ENCODE measurements around the gene TACO1. TPM values are rescaled to one million over a fixed set of nuclear protein-coding genes. Genes with fewer than 3 reads are reported as not detected.

Gene TACO1
- total RNA-seq, result 10 to 100 TPM in 2 of 4 donors, 1 to 10 TPM in 2; 4.1 to 13.0 (median 8.4) TPM

GRCh38 chr17:63600569-63601438 lies at the start of gene TACO1:
TSS of gene TACO1 (plus strand) at chr17:63600895. CDS start at chr17:63601084, 189 bp downstream.
- intact Hi-C loops (cut with DNase I; ENCODE audit: low total_unique reads), result no loop called here
- DNase-seq, result peak; percentile 71 to 78
- Histone ChIP-seq H3K27ac (peak within 1 kb of the TSS; percentile 76 to 90), H3K4me1 (peaks cover 0 to 3% of the 10 kb centered on the region in 2 donors), H3K9me3 (no peaks in the 10 kb centered on the region), H3K4me3 (peak within 1 kb of the TSS; percentile 80 to 81), H3K27me3 (no peaks in the 10 kb centered on the region), H3K36me3 (no peaks in the 10 kb centered on the region)
- TF ChIP-seq POLR2A (IDR thresholded peaks at IDR 0.05) (peak in 1 of 2 donors; percentile 36), CTCF (IDR thresholded peaks at IDR 0.05) (peak in 1 of 4 experiments; percentile 10)

- intact Hi-C loops (cut with DNase I; ENCODE audit: low total_unique reads), result no loop called here
- TF ChIP-seq CTCF (IDR thresholded peaks at IDR 0.05) (no peak), POLR2A (IDR thresholded peaks at IDR 0.05) (no peak)
- no peaks in the 10 kb centered on the region for H3K9me3 ChIP-seq
- H3K27me3 ChIP-seq, result no peaks in the 10 kb centered on the region
- H3K4me3 ChIP-seq, result peak overlapping the region; percentile 61 to 90
- no peaks in the 10 kb centered on the region for H3K36me3 ChIP-seq
- H3K27ac ChIP-seq, result no peak overlapping the region
- no peak for DNase-seq
- peaks cover 0 to 12% of the 10 kb centered on the region in 2 donors for H3K4me1 ChIP-seq
Observed at GRCh38 chr17:63552211-63552610, 48.5 kb upstream of the TACO1 start.

GRCh38 chr17:63555500-63556156 lies 45.1 kb upstream of the TACO1 start:
- DNase-seq, result no peak
- intact Hi-C loops (cut with DNase I; ENCODE audit: low total_unique reads), result no loop called here
- no peaks in the 10 kb centered on the region for H3K9me3 ChIP-seq
- H3K27me3 ChIP-seq, result no peaks in the 10 kb centered on the region
- H3K4me1 ChIP-seq, result peaks cover 0 to 12% of the 10 kb centered on the region in 2 donors
- no peak overlapping the region for H3K4me3 ChIP-seq
- TF ChIP-seq CTCF (IDR thresholded peaks at IDR 0.05) (no peak), POLR2A (IDR thresholded peaks at IDR 0.05) (no peak)
- H3K36me3 ChIP-seq, result no peaks in the 10 kb centered on the region
- no peak overlapping the region for H3K27ac ChIP-seq

GRCh38 chr17:63557416-63557815 lies 43.3 kb upstream of the TACO1 start:
- intact Hi-C loops (cut with DNase I; ENCODE audit: low total_unique reads), result no loop called here
- H3K4me1 ChIP-seq, result peaks cover 0 to 6% of the 10 kb centered on the region in 2 donors

More at GRCh38 chr17:63557416-63557815, 43.3 kb upstream of the TACO1 start:
- no peak overlapping the region for H3K27ac ChIP-seq
- H3K36me3 ChIP-seq, result no peaks in the 10 kb centered on the region
- no peak overlapping the region for H3K4me3 ChIP-seq
- DNase-seq, result no peak
- H3K9me3 ChIP-seq, result no peaks in the 10 kb centered on the region
- no peaks in the 10 kb centered on the region for H3K27me3 ChIP-seq
- TF ChIP-seq POLR2A (IDR thresholded peaks at IDR 0.05) (no peak), CTCF (IDR thresholded peaks at IDR 0.05) (no peak)

All from uterus (tissue), 4 donors.